ENCODE data around the gene SDF2L1. TPM values are rescaled to one million over a fixed set of nuclear protein-coding genes. Genes with fewer than 3 reads are reported as not detected.

Gene SDF2L1
- total and polyA plus RNA-seq, 2 of the 13 experiments (the other 11 are each of a cell fraction or from before 2014, with no cell fraction given), result 18.0 to 57.4 TPM

DNA sequence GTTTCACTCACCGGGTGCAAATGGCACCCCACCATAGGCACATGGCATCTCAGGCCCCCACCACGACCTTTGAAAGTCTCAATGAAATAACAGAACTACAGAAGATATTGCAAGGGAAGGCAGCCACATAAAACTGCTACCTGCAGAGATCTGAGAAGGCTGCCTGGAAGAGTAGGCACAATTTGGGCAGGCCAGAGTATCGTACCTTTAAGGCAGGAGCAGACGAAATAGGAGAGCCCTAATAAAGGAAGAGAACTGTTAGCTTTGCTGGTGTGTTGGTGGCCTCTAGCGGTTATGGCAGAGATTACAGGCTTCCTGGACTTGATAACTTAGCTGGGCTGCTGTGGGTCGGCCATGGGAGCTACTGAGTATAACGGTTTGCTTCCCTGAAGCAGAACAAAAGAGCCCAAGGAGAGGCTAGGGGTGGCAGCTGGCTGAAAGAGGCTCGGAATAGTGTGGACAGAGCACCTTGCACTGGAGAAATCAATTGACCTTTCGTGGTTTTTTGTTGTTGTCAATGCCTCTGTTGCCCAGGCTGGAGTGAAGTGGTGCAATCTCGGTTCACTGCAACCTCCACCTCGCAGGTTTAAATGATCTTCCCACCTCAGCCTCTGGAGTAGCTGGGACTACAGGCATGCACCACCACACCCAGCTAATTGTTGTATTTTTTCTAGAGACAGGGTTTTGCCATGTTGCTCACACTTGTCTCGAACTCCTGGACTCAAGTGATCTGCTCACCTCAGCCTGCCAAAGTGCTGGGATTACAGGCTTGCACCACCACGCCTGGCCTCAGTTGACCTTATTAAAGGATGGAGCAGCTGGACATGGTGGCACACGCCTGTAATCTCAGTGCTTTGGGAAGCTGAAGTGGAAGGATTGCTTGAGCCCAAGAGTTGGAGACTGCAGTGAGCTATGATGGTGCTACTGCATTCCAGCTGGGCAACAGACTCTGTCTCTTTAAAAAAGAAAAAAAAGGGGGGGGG lies 4.8 kb downstream of the SDF2L1 start (continued):
- no peak for TF ChIP-seq MED8 (CRISPR knock-in tag; IDR thresholded peaks at IDR 0.05; ENCODE audit: insufficient replicate concordance)
- no peak for TF ChIP-seq ZNF83 (CRISPR knock-in tag; IDR thresholded peaks at IDR 0.05; ENCODE audit: borderline replicate concordance)
- TF ChIP-seq KDM6A (CRISPR knock-in tag; IDR thresholded peaks at IDR 0.05; ENCODE audit: low read depth), result no peak
- no peak for TF ChIP-seq SOX6 (IDR thresholded peaks at IDR 0.05)
- TF ChIP-seq SOX6 (CRISPR knock-in tag; IDR thresholded peaks at IDR 0.05), result no peak
- TF ChIP-seq HNF4G (IDR thresholded peaks at IDR 0.05; ENCODE audit: borderline replicate concordance, low read depth, low read length), result no peak
- TF ChIP-seq HNF4G (CRISPR knock-in tag; IDR thresholded peaks at IDR 0.05; ENCODE audit: borderline replicate concordance, low read depth), result no peak
- TF ChIP-seq ZFP36L1 (CRISPR knock-in tag; IDR thresholded peaks at IDR 0.05), result no peak
- TF ChIP-seq, protein P1, sequence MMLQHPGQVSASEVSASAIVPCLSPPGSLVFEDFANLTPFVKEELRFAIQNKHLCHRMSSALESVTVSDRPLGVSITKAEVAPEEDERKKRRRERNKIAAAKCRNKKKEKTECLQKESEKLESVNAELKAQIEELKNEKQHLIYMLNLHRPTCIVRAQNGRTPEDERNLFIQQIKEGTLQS (CRISPR knock-in tag; IDR thresholded peaks at IDR 0.05), result no peak
- TF ChIP-seq TSC22D2 (CRISPR knock-in tag; IDR thresholded peaks at IDR 0.05; ENCODE audit: borderline replicate concordance), result no peak
- TF ChIP-seq, protein P2, sequence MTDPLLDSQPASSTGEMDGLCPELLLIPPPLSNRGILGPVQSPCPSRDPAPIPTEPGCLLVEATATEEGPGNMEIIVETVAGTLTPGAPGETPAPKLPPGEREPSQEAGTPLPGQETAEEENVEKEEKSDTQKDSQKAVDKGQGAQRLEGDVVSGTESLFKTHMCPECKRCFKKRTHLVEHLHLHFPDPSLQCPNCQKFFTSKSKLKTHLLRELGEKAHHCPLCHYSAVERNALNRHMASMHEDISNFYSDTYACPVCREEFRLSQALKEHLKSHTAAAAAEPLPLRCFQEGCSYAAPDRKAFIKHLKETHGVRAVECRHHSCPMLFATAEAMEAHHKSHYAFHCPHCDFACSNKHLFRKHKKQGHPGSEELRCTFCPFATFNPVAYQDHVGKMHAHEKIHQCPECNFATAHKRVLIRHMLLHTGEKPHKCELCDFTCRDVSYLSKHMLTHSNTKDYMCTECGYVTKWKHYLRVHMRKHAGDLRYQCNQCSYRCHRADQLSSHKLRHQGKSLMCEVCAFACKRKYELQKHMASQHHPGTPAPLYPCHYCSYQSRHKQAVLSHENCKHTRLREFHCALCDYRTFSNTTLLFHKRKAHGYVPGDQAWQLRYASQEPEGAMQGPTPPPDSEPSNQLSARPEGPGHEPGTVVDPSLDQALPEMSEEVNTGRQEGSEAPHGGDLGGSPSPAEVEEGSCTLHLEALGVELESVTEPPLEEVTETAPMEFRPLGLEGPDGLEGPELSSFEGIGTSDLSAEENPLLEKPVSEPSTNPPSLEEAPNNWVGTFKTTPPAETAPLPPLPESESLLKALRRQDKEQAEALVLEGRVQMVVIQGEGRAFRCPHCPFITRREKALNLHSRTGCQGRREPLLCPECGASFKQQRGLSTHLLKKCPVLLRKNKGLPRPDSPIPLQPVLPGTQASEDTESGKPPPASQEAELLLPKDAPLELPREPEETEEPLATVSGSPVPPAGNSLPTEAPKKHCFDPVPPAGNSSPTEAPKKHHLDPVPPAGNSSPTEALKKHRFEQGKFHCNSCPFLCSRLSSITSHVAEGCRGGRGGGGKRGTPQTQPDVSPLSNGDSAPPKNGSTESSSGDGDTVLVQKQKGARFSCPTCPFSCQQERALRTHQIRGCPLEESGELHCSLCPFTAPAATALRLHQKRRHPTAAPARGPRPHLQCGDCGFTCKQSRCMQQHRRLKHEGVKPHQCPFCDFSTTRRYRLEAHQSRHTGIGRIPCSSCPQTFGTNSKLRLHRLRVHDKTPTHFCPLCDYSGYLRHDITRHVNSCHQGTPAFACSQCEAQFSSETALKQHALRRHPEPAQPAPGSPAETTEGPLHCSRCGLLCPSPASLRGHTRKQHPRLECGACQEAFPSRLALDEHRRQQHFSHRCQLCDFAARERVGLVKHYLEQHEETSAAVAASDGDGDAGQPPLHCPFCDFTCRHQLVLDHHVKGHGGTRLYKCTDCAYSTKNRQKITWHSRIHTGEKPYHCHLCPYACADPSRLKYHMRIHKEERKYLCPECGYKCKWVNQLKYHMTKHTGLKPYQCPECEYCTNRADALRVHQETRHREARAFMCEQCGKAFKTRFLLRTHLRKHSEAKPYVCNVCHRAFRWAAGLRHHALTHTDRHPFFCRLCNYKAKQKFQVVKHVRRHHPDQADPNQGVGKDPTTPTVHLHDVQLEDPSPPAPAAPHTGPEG (CRISPR knock-in tag; IDR thresholded peaks at IDR 0.05), result no peak
- no peak for TF ChIP-seq PHF5A (CRISPR knock-in tag; IDR thresholded peaks at IDR 0.05; ENCODE audit: low read depth, unreplicated experiment)
- no peak for TF ChIP-seq ZSCAN12 (CRISPR knock-in tag; IDR thresholded peaks at IDR 0.05)
- TF ChIP-seq TRIM24 (CRISPR knock-in tag; IDR thresholded peaks at IDR 0.05), result no peak
- TF ChIP-seq, protein P3, sequence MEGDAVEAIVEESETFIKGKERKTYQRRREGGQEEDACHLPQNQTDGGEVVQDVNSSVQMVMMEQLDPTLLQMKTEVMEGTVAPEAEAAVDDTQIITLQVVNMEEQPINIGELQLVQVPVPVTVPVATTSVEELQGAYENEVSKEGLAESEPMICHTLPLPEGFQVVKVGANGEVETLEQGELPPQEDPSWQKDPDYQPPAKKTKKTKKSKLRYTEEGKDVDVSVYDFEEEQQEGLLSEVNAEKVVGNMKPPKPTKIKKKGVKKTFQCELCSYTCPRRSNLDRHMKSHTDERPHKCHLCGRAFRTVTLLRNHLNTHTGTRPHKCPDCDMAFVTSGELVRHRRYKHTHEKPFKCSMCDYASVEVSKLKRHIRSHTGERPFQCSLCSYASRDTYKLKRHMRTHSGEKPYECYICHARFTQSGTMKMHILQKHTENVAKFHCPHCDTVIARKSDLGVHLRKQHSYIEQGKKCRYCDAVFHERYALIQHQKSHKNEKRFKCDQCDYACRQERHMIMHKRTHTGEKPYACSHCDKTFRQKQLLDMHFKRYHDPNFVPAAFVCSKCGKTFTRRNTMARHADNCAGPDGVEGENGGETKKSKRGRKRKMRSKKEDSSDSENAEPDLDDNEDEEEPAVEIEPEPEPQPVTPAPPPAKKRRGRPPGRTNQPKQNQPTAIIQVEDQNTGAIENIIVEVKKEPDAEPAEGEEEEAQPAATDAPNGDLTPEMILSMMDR (CRISPR knock-in tag; IDR thresholded peaks at IDR 0.05), result peak; percentile 86
- TF ChIP-seq SIN3A (IDR thresholded peaks at IDR 0.05; ENCODE audit: borderline replicate concordance, low read depth, low read length), result no peak
- TF ChIP-seq, protein P4, sequence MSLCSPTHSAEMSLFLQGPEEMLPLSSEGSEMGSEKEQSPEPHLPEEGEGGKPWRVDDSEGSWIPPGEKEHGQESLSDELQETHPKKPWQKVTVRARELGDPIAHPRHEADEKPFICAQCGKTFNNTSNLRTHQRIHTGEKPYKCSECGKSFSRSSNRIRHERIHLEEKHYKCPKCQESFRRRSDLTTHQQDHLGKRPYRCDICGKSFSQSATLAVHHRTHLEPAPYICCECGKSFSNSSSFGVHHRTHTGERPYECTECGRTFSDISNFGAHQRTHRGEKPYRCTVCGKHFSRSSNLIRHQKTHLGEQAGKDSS (CRISPR knock-in tag; IDR thresholded peaks at IDR 0.05; ENCODE audit: borderline replicate concordance, low read depth), result no peak
- TF ChIP-seq EED (CRISPR knock-in tag; IDR thresholded peaks at IDR 0.05), result no peak
- TF ChIP-seq KLF6 (CRISPR knock-in tag; IDR thresholded peaks at IDR 0.05), result no peak
- peak; percentile 41; the same call in 1 of the 2 replicates for TF ChIP-seq ZNF160 (CRISPR knock-in tag; IDR thresholded peaks at IDR 0.05)
- TF ChIP-seq PRMT3 (CRISPR knock-in tag; IDR thresholded peaks at IDR 0.05; ENCODE audit: borderline replicate concordance, low read depth), result no peak
